GM10847 (cell line): ENCODE measurements around the gene PNMA1.

Experiments
- POLR2A ChIP-seq: IDR thresholded peaks from 2 replicates; pipeline ENCODE4 v1.6.1; 2011; ENCODE audit not compliant: insufficient read length; ENCODE audit errors: extremely low read depth

Gene PNMA1

DNA sequence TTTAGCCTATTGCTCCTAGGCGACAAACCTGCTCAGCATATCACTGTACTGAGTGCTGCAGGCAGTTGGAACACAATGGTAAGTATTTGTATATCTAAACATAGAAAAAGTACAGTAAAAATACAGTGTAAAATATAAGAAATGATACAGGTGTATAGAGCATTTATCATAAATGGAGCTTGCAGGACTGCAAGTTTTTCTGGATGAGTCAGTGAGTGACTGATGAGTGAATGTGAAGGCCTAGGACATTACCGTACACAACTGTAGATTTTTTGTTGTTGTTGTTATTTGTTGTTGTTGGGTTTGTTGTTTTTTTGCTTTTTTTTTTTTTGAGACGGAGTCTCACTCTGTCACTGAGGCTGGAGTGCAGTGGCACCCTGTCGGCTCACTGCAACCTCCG is 33.4 kb downstream of the PNMA1 start:
- no peak for TF ChIP-seq POLR2A

DNA sequence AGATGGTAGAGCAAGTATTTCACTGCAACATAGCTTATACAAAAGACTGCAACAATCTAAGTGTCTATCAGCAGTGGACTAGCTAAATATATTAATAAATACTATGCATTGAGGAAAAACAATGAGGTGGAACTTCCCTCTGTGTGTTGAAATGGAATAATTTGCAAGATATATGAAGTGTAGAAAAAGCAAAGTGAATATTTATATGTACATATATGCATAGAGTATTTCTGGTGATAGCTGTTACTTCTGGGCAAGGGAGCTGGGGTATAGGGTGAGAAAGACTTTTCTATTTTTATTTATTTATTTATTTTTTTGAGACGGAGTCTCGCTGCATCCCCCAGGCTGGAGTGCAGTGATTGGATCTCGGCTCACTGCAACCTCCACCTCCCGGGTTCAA is 35.5 kb downstream of the PNMA1 start:
- no peak for TF ChIP-seq POLR2A

DNA sequence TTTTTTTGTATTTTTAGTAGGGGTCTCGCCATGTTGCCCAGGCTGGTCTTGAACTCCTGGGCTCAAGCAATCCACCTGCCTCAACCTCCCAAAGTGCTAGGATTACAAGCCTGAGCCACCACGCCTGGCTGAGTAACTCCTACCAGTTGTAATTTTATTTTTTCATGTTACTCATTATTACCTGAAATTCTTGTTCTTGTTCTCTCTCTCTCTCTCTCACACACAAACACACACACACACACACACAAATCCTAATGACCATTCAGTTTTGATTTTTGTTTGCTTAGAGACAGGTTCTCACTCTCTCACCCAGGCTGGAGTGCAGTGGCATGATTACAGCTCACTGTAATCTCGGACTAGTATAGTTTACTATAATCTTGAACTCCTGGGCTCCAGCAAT is 39.2 kb downstream of the PNMA1 start:
- no peak for TF ChIP-seq POLR2A

DNA sequence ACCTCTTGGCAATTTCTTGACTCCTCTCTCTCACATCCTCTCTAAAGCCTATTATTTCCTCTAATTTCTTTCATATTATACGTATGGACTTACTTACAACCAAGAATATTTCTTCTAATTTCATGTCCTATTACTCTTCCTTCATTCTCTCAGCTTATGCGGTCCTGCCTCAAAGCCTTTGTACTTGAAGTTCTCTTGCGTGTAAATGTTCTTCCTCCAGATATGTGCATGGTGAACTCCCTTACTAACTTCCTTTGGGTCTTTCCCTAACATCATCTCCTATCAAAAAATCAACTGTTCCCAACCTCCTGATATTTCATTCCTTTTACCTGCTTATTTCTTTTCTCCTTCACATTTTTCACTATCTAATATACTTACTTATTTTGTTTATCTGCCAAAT is 46.3 kb downstream of the PNMA1 start:
- TF ChIP-seq POLR2A = no peak

DNA sequence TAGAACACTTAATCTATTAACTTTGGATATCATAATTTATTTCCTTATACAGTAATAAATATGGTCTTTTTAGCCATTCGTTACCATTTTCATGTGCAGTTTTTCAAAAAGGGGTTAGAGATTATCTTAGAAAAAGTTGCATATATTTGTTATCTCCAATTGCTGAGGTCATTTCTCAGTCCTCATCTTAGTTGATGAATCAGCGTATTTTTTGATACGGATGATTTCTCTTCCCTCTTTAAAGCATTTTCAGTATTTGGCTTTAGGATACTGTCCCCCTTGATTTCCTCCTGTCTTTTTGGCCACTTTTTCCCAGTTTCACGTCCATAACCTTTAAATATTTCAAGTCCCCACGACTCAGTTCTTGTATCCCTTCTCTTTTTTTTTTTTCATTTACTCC is 47.6 kb downstream of the PNMA1 start:
- no peak for TF ChIP-seq POLR2A

DNA sequence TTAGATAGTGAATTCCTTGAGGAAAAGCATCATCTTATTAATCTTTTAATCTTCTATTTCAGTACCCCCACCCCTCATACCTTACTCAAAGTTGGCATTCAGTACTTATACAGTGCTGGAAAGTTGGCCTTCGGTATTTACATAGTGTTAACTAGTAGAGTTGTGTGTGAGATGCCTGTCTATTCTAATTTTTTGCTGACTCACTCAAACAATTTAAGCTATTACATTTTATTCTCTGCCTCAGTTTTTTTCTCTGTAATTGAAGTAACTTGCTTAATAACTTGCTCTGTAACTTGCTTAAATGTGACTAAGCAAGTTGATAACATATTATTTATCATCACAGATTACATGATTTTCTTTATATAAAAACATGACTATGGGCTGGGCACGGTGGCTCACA is 49.1 kb downstream of the PNMA1 start:
- no peak for TF ChIP-seq POLR2A

DNA sequence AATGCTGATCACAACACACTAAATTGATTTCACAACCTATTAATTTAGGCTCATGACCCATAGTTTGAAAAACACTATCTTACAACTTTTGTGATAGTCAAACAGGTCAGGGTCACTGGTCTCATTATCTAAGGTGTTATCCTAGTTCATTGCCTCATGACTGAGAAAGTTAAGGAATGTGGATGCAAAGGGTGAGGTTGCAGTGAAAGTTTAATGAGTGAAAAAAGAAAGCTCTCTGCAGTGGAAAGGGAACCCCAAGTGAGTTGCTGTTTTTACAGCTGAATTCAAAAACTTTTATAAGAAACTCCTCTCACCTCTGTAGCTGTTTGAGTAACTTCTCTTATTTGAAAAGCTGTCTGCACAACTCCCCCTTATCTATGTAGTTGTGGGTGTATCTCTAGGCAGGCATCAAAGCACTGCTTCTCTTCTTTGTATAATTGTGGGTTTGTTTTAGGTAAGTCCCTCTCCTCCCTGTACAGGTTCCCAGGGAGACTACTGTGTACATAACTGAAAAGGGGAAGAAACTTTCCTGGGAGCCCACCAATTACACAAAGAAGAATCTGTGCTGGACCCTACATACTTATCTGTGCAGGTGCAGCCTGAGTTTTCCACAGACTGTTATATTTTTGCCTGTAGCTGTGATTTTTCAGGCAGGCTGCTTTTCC is 50.5 kb downstream of the PNMA1 start:
- no peak for TF ChIP-seq POLR2A

DNA sequence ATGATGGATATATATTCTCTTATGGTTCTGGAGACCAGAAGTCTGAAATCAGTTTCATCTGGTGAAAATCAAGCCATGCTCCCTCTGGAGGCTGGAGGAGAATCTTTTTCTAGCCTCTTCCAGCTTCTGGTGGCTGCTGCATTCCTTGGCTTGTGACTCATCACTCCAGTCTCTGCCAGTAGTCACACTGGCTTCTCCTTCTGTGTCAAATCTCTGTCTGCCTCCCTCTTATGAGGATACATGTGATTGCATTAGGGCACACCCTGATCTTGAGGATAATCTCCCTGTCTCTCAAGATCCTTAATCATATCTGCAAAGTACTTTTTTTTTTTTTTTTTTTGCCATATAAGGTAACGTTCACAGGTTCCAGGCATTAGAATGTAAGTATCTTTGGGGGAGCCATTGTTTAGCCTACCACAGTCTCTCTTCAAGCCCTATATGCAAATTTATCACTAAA is 51.7 kb downstream of the PNMA1 start:
- no peak for TF ChIP-seq POLR2A

DNA sequence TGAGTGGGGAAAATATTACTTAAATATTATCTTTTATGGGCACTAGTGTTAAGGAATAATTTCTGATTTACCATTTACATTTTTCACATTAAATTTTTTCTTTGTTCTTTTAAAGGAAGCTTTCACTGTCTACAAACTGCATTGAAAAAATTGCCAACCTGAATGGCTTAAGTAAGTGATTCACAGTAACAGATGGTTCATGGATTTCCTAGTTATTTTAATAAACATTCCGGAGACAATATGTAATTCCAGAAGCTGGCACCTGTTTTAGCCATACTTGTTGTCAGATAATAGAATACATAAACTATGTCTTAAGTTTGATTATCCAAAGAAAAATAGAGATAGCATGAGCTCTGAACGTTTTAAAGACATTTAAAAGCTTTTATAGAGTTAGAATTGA is 52.3 kb downstream of the PNMA1 start:
- TF ChIP-seq POLR2A = no peak
